ENCODE data around the gene CPNE8. TPM values are rescaled to one million over a fixed set of nuclear protein-coding genes. Genes with fewer than 3 reads are reported as not detected.

Gene CPNE8
- total and polyA plus RNA-seq, 2 of the 4 experiments (the other 2 are of a cell fraction), result not detected

DNA sequence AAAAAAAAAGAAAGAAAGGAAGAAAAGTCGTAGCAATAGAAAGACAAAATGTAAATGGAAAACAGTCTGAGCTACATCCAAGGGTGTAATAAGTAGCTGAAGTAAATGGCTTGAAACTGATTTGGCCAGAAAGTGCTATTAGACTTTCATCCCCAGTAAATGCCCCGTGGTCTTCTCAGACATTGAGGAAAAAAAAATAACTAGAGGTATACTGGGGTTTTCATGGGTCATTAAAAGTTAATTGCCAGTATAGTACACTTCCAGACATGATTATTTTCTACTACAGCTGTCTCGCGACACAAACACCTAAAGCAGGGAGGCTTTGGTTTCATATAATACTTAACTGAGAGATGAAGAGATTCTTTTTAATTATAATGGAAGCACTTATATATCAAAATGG, 271.9 kb downstream of the CPNE8 start:
- Histone ChIP-seq H3K9ac (ENCODE audit: low read depth, low read length) (no peak overlapping the region), H2AK5ac (ENCODE audit: low read depth, low read length) (no peak overlapping the region), H3K4me3 (ENCODE audit: insufficient read depth, low read depth, low read length) (no peak overlapping the region), H3K27me3 (ENCODE audit: control insufficient read depth, insufficient read depth, low read length) (no peaks in the 10 kb centered on the region), H3K9me1 (ENCODE audit: insufficient read depth, low read length) (no peaks in the 10 kb centered on the region), H4K20me1 (ENCODE audit: insufficient read depth, low read length) (no peaks in the 10 kb centered on the region), H3K23ac (ENCODE audit: low read depth, low read length) (no peak overlapping the region), H2AFZ (replicated peaks; ENCODE audit: low read length, poor library complexity) (no peak overlapping the region), H3K4me2 (ENCODE audit: low read depth, low read length) (no peak overlapping the region), H3K56ac (ENCODE audit: extremely low read depth, insufficient read depth, low read length) (no peak overlapping the region), H3K14ac (replicated peaks; ENCODE audit: low read depth, low read length) (no peak overlapping the region), H2BK15ac (ENCODE audit: low read depth, low read length) (no peak overlapping the region), H3K27ac (ENCODE audit: insufficient read depth, low read length) (no peak overlapping the region), H3K4ac (ENCODE audit: low read depth, low read length) (no peak overlapping the region), H4K91ac (ENCODE audit: insufficient read depth, low read depth, low read length) (no peak overlapping the region), H3K36me3 (ENCODE audit: control insufficient read depth, insufficient read depth, low read length) (no peaks in the 10 kb centered on the region), H3K4me1 (ENCODE audit: control insufficient read depth, insufficient read depth, low read length) (no peaks in the 10 kb centered on the region), H3K18ac (ENCODE audit: low read depth, low read length) (no peak overlapping the region), H2BK20ac (ENCODE audit: low read depth, low read length) (no peak overlapping the region), H2BK120ac (ENCODE audit: low read depth, low read length) (no peak overlapping the region), H2BK5ac (ENCODE audit: low read depth, low read length, poor library complexity, severe bottlenecking) (no peak overlapping the region), H4K5ac (ENCODE audit: low read depth, low read length) (no peak overlapping the region), H3K79me1 (ENCODE audit: low read depth in 1 of 2, low read length in 2 of 2) (no peaks in the 10 kb centered on the region), H3K9me3 (ENCODE audit: control insufficient read depth, insufficient read depth, low read length) (peaks cover 14% of the 10 kb centered on the region), H4K8ac (ENCODE audit: low read depth in 2 of 2, low read length in 2 of 2) (no peak overlapping the region), H2AK9ac (replicated peaks; ENCODE audit: low read depth, low read length, poor library complexity) (no peak overlapping the region)
- POLR2A ChIA-PET (ENCODE audit: unreplicated experiment), result no interaction called here
- intact Hi-C loops (cut with micrococcal nuclease), result no loop called here
- DNase-seq (no peak), ATAC-seq (ENCODE audit: low read depth) (no peak)
- no TSS peak for BruUV-seq (replicated peaks)
- CTCF ChIA-PET, result interaction anchor here (0.6 kb wide), 1 partner anchor 323 kb away, joined by 4 read pairs; no protein-coding TSS in a partner anchor
- in situ Hi-C loops (cut with MboI; ENCODE audit: low sequenced_read_pairs), result no loop called here
- TF ChIP-seq MAZ (IDR thresholded peaks at IDR 0.05; ENCODE audit: borderline replicate concordance, low read depth, low read length) (no peak), FOS (IDR thresholded peaks at IDR 0.05; ENCODE audit: low read depth, low read length) (no peak), BHLHE40 (IDR thresholded peaks at IDR 0.05; ENCODE audit: low read depth, low read length) (no peak)
- dilution Hi-C loops (cut with HindIII; ENCODE audit: low sequenced_read_pairs, unreplicated experiment), result no loop called here
- WGBS, 2 experiments (ENCODE audit: extremely low coverage in 2 of 2, insufficient read length in 1 of 2), result no CpG with 5 or more reads among the region's 4 CpGs
